GM23338 (cell line): ENCODE data around the gene TNFAIP8L3. TPM values are rescaled to one million over a fixed set of nuclear protein-coding genes. Genes with fewer than 3 reads are reported as not detected.

ENCODE experiments used
- ATAC-seq: fragments of 200-7000 bp; cut with Tn5 transposase; 3 replicates; pipeline ENCODE4 v1.9.1; 2020
- DNase-seq: peaks from one replicate; pipeline ENCODE4 v3.0.0-alpha.2; 2015; ENCODE audit warnings: low spot score
- H2AFZ ChIP-seq: fragments of 200-600 bp; sonication (generic); 2 replicates; pipeline ENCODE4 v1.8.0; 2016; ENCODE audit warnings: antibody characterized with exemption, mild to moderate bottlenecking, moderate library complexity
- H3F3A ChIP-seq: fragments of 200-600 bp; sonication (generic); replicated peaks from 2 replicates; pipeline ENCODE4 v1.8.0; 2017; ENCODE audit warnings: antibody characterized with exemption, mixed run types, low read depth
- H3K27ac ChIP-seq: fragments of 200-600 bp; sonication (generic); 2 replicates; pipeline ENCODE4 v1.6.1; 2016; ENCODE audit warnings: low read depth
- H3K27me3 ChIP-seq: fragments of 200-600 bp; sonication (generic); 2 replicates; pipeline ENCODE4 v1.8.0; 2016; ENCODE audit warnings: mild to moderate bottlenecking, mixed run types, moderate library complexity; ENCODE audit not compliant: insufficient read depth
- H3K36me3 ChIP-seq: fragments of 200-600 bp; sonication (generic); 2 replicates; pipeline ENCODE4 v1.8.0; 2016; ENCODE audit warnings: mild to moderate bottlenecking; ENCODE audit not compliant: insufficient read depth
- H3K4me1 ChIP-seq: fragments of 200-600 bp; sonication (generic); 2 replicates; pipeline ENCODE4 v1.8.0; 2016; ENCODE audit warnings: mild to moderate bottlenecking, moderate library complexity; ENCODE audit not compliant: insufficient read depth
- H3K4me2 ChIP-seq: fragments of 200-600 bp; sonication (generic); 2 replicates; pipeline ENCODE4 v1.7.1; 2017; ENCODE audit warnings: mixed run types
- H3K4me3 ChIP-seq: fragments of 200-600 bp; sonication (generic); 2 replicates; pipeline ENCODE4 v1.6.1; 2016; ENCODE audit warnings: mixed run types
- H3K79me2 ChIP-seq: fragments of 200-600 bp; sonication (generic); replicated peaks from 2 replicates; pipeline ENCODE4 v1.8.0; 2017; ENCODE audit warnings: mild to moderate bottlenecking; ENCODE audit not compliant: insufficient read depth
- H3K9me2 ChIP-seq: fragments of 200-600 bp; sonication (generic); 2 replicates; pipeline ENCODE4 v1.8.0; 2017; ENCODE audit not compliant: insufficient read depth
- H4K20me1 ChIP-seq: fragments of 200-600 bp; sonication (generic); replicated peaks from 2 replicates; pipeline ENCODE4 v1.8.0; 2017; ENCODE audit warnings: mild to moderate bottlenecking; ENCODE audit not compliant: insufficient read depth
- H3K27ac Mint-ChIP-seq: 2 replicates; pipeline ENCODE4 v1.8.0; 2020; ENCODE audit warnings: inconsistent platforms, mild to moderate bottlenecking, moderate library complexity, mixed read lengths
- H3K27me3 Mint-ChIP-seq: 3 replicates; pipeline ENCODE4 v1.8.0; 2022; ENCODE audit warnings: low read depth, mild to moderate bottlenecking, moderate library complexity, mixed read lengths, inconsistent platforms; ENCODE audit not compliant: insufficient read depth, poor library complexity
- H3K36me3 Mint-ChIP-seq: 3 replicates; pipeline ENCODE4 v1.8.0; 2021; ENCODE audit warnings: low read depth, mild to moderate bottlenecking, inconsistent platforms, moderate library complexity, mixed read lengths
- H3K4me1 Mint-ChIP-seq: 3 replicates; pipeline ENCODE4 v1.8.0; 2020; ENCODE audit warnings: mild to moderate bottlenecking, inconsistent platforms, mixed read lengths
- H3K4me3 Mint-ChIP-seq: 3 replicates; pipeline ENCODE4 v1.8.0; 2021; ENCODE audit warnings: moderate library complexity, mild to moderate bottlenecking, inconsistent platforms, mixed read lengths
- H3K9me3 Mint-ChIP-seq: 3 replicates; pipeline ENCODE4 v1.8.0; 2020; ENCODE audit warnings: moderate library complexity, mild to moderate bottlenecking, inconsistent platforms, mixed read lengths
- ETS1 ChIP-seq: IDR thresholded peaks from 2 replicates; pipeline ENCODE4 v1.6.1; 2016; ENCODE audit warnings: antibody characterized with exemption
- EZH2 ChIP-seq: fragments of 200-600 bp; sonication (generic); IDR thresholded peaks from one replicate; pipeline ENCODE4 v1.8.0; 2017; ENCODE audit warnings: antibody characterized with exemption, mild to moderate bottlenecking, low read depth; ENCODE audit not compliant: unreplicated experiment
- EZH2phosphoT487 ChIP-seq: fragments of 200-600 bp; sonication (generic); IDR thresholded peaks from one replicate; pipeline ENCODE4 v1.8.1; 2018; ENCODE audit warnings: antibody characterized with exemption; ENCODE audit not compliant: unreplicated experiment
- NANOG ChIP-seq: IDR thresholded peaks from 2 replicates; pipeline ENCODE4 v1.6.1; 2016; ENCODE audit warnings: antibody characterized with exemption, borderline replicate concordance
- ZNF462 ChIP-seq: fragments of 250-450 bp; sonication (Bioruptor Pico); IDR thresholded peaks from 2 replicates; pipeline ENCODE4 v1.5.0; 2020; ENCODE audit warnings: mild to moderate bottlenecking, moderate library complexity
- polyA plus RNA-seq: library from polyadenylated mRNA; unstranded; fragments of >200 nt; fragmentation: Nextera tagmentation; extraction: Ambion mirVana; gene quantifications from 2 replicates; pipeline ENCODE4 v1.2.1, GENCODE V29; 2016
- total RNA-seq: library from RNA; depleted of rRNA; stranded (reverse); fragments of >200 nt; shearing (Covaris generic); gene quantifications from 2 replicates; pipeline ENCODE4 v1.2.3, GENCODE V29; 2014

Gene TNFAIP8L3
- total and polyA plus RNA-seq, 2 experiments from 2014 or later: 0.23 to 0.31 TPM

- Histone ChIP-seq H3K4me3 (no peak overlapping the region), H3K27ac (no peak overlapping the region), H3F3A (no peaks in the 10 kb centered on the region), H2AFZ (no peak overlapping the region), H3K9me2 (peaks cover 9% of the 10 kb centered on the region; the same call in 1 of the 2 replicates), H3K4me1 (peaks cover 17% of the 10 kb centered on the region), H4K20me1 (peaks cover 9% of the 10 kb centered on the region; the same call in 1 of the 2 replicates), H3K79me2 (no peaks in the 10 kb centered on the region), H3K27me3 (peaks cover 71% of the 10 kb centered on the region), H3K36me3 (no peaks in the 10 kb centered on the region; the same call in 1 of the 2 replicates), H3K4me2 (no peak overlapping the region; the same call in 1 of the 2 replicates)
- TF ChIP-seq ETS1: no peak
- no peak for TF ChIP-seq EZH2phosphoT487
- no peak for TF ChIP-seq NANOG
- no peak for TF ChIP-seq ZNF462 (CRISPR knock-in tag)
- TF ChIP-seq EZH2: no peak
- Mint-ChIP-seq H3K4me3 (no peak overlapping the region; the same call in 2 of the 3 replicates), H3K27me3 (peaks cover 59% of the 10 kb centered on the region), H3K27ac (no peak overlapping the region), H3K9me3 (no peaks in the 10 kb centered on the region; the same call in 2 of the 3 replicates), H3K4me1 (peaks cover 17% of the 10 kb centered on the region), H3K36me3 (no peaks in the 10 kb centered on the region)
- ATAC-seq (no peak), DNase-seq (no peak)
Observed at GRCh38 chr15:51092480-51093040, 2.1 kb downstream of the TNFAIP8L3 start.
